T-helper 17 cell (primary cell): ENCODE data around the gene PDE6H. TPM values are rescaled to one million over a fixed set of nuclear protein-coding genes. Genes with fewer than 3 reads are reported as not detected.

ENCODE experiments used
- ATAC-seq: fragments of 150-1000 bp; cut with Tn5 transposase; 2 replicates; pipeline ENCODE4 v1.10.0; 2021; ENCODE audit warnings: mild to moderate bottlenecking, moderate library complexity
- DNase-seq, 3 donors: peaks; one replicate each; pipeline versions ENCODE4 v3.0.0 to v3.0.0-alpha.2; 2020 to 2021
- H3K9me3 ChIP-seq: one replicate; pipeline ENCODE4 v1.7.0; 2013; ENCODE audit warnings: low read length, mild to moderate bottlenecking; ENCODE audit not compliant: control insufficient read depth, poor library complexity, severe bottlenecking
- H3K27ac Mint-ChIP-seq: one replicate; pipeline ENCODE4 v1.8.0; 2022; ENCODE audit warnings: mild to moderate bottlenecking, moderate library complexity, mixed read lengths
- H3K27me3 Mint-ChIP-seq: one replicate; pipeline ENCODE4 v1.8.0; 2022; ENCODE audit warnings: mixed read lengths
- H3K36me3 Mint-ChIP-seq: one replicate; pipeline ENCODE4 v1.8.0; 2022; ENCODE audit warnings: low read depth, mixed read lengths
- H3K4me1 Mint-ChIP-seq: one replicate; pipeline ENCODE4 v1.8.0; 2022; ENCODE audit warnings: mild to moderate bottlenecking, mixed read lengths
- H3K4me3 Mint-ChIP-seq: one replicate; pipeline ENCODE4 v1.8.0; 2022; ENCODE audit warnings: mild to moderate bottlenecking, moderate library complexity, mixed read lengths
- total RNA-seq, 4 donors: library from RNA in 2 of 4; stranded (reverse) in 2 of 4; gene quantifications; one replicate each; pipeline ENCODE4 v1.2.3 and lab custom pipeline; 2022 to 2026

PDE6H gene
- total RNA-seq, 2 donors from 2014 or later, result not detected

GRCh38 chr12:14986449-14986848 lies 13.6 kb downstream of the PDE6H start:
- H3K4me3 Mint-ChIP-seq, result no peak overlapping the region
- H3K9me3 ChIP-seq, result no peaks in the 10 kb centered on the region
- peaks cover 5% of the 10 kb centered on the region for H3K27me3 Mint-ChIP-seq
- H3K4me1 Mint-ChIP-seq, result peaks cover 26% of the 10 kb centered on the region
- H3K27ac Mint-ChIP-seq, result no peak overlapping the region
- H3K36me3 Mint-ChIP-seq, result peaks cover 2% of the 10 kb centered on the region
- no peak for DNase-seq
- ATAC-seq, result no peak

- Mint-ChIP-seq H3K4me1 (peaks cover 21% of the 10 kb centered on the region), H3K27ac (no peak overlapping the region), H3K4me3 (no peak overlapping the region)
Measured at GRCh38 chr12:14988035-14988434, 15.2 kb downstream of the PDE6H start.

GRCh38 chr12:14989790-14990189 lies 16.9 kb downstream of the PDE6H start:
- no peak overlapping the region for H3K4me3 Mint-ChIP-seq
- ATAC-seq, result no peak
- H3K27me3 Mint-ChIP-seq, result peaks cover 5% of the 10 kb centered on the region
- DNase-seq, result no peak
- H3K4me1 Mint-ChIP-seq, result peaks cover 23% of the 10 kb centered on the region
- peaks cover 2% of the 10 kb centered on the region for H3K36me3 Mint-ChIP-seq
- no peak overlapping the region for H3K27ac Mint-ChIP-seq
- no peaks in the 10 kb centered on the region for H3K9me3 ChIP-seq

More at GRCh38 chr12:14988035-14988434, 15.2 kb downstream of the PDE6H start:
- ATAC-seq (no peak), DNase-seq (no peak)
- Mint-ChIP-seq H3K36me3 (peaks cover 2% of the 10 kb centered on the region), H3K27me3 (peaks cover 5% of the 10 kb centered on the region)
- H3K9me3 ChIP-seq, result no peaks in the 10 kb centered on the region

GRCh38 chr12:14991069-14991468 lies 18.2 kb downstream of the PDE6H start:
- Mint-ChIP-seq H3K4me3 (no peak overlapping the region), H3K4me1 (peaks cover 31% of the 10 kb centered on the region), H3K27me3 (no peaks in the 10 kb centered on the region), H3K36me3 (peaks cover 2% of the 10 kb centered on the region), H3K27ac (no peak overlapping the region)
- ATAC-seq (no peak), DNase-seq (no peak)
- H3K9me3 ChIP-seq, result no peaks in the 10 kb centered on the region

GRCh38 chr12:14992673-14993072 lies 19.8 kb downstream of the PDE6H start:
- Mint-ChIP-seq H3K4me1 (peaks cover 27% of the 10 kb centered on the region), H3K27ac (no peak overlapping the region), H3K36me3 (no peaks in the 10 kb centered on the region), H3K4me3 (no peak overlapping the region), H3K27me3 (no peaks in the 10 kb centered on the region)
- no peaks in the 10 kb centered on the region for H3K9me3 ChIP-seq
- ATAC-seq, result no peak
- DNase-seq, result no peak

GRCh38 chr12:14993117-14993516 lies 20.3 kb downstream of the PDE6H start:
- peaks cover 24% of the 10 kb centered on the region for H3K4me1 Mint-ChIP-seq
- no peaks in the 10 kb centered on the region for H3K9me3 ChIP-seq
- no peak overlapping the region for H3K4me3 Mint-ChIP-seq
- ATAC-seq (no peak), DNase-seq (no peak)
- H3K27me3 Mint-ChIP-seq, result peaks cover 2% of the 10 kb centered on the region
- peak overlapping the region; percentile 79 for H3K27ac Mint-ChIP-seq
- H3K36me3 Mint-ChIP-seq, result peaks cover under 1% of the 10 kb centered on the region

- ATAC-seq, result peak; percentile 36
Measured at GRCh38 chr12:14993537-14994266, 20.9 kb downstream of the PDE6H start.

GRCh38 chr12:14994610-14995009 lies 21.8 kb downstream of the PDE6H start:
- H3K27me3 Mint-ChIP-seq, result peaks cover 17% of the 10 kb centered on the region
- peak overlapping the region; percentile 79 for H3K27ac Mint-ChIP-seq
- no peaks in the 10 kb centered on the region for H3K9me3 ChIP-seq
- H3K36me3 Mint-ChIP-seq, result peaks cover 5% of the 10 kb centered on the region
- peaks cover 24% of the 10 kb centered on the region for H3K4me1 Mint-ChIP-seq
- H3K4me3 Mint-ChIP-seq, result peak overlapping the region; percentile 33
- DNase-seq (no peak), ATAC-seq (no peak)

More at GRCh38 chr12:14993537-14994266, 20.9 kb downstream of the PDE6H start:
- Mint-ChIP-seq H3K4me1 (peaks cover 24% of the 10 kb centered on the region), H3K4me3 (no peak overlapping the region), H3K36me3 (peaks cover 2% of the 10 kb centered on the region), H3K27me3 (peaks cover 8% of the 10 kb centered on the region), H3K27ac (peak overlapping the region; percentile 79)
- H3K9me3 ChIP-seq, result no peaks in the 10 kb centered on the region
- no peak for DNase-seq

- H3K4me3 Mint-ChIP-seq, result no peak overlapping the region
- peaks cover 24% of the 10 kb centered on the region for H3K4me1 Mint-ChIP-seq
- ATAC-seq, result peak; percentile 65
- H3K9me3 ChIP-seq, result no peaks in the 10 kb centered on the region
- no peak for DNase-seq
- H3K27ac Mint-ChIP-seq, result peak overlapping the region; percentile 79
- peaks cover 5% of the 10 kb centered on the region for H3K36me3 Mint-ChIP-seq
- H3K27me3 Mint-ChIP-seq, result peaks cover 19% of the 10 kb centered on the region
Measured at GRCh38 chr12:14995583-14996425, 23.0 kb downstream of the PDE6H start.

GRCh38 chr12:14997998-14998397 lies 25.2 kb downstream of the PDE6H start:
- ATAC-seq (no peak), DNase-seq (no peak)
- H3K4me1 Mint-ChIP-seq, result peaks cover 24% of the 10 kb centered on the region
- no peaks in the 10 kb centered on the region for H3K9me3 ChIP-seq
- peaks cover 37% of the 10 kb centered on the region for H3K27me3 Mint-ChIP-seq
- H3K27ac Mint-ChIP-seq, result no peak overlapping the region
- peaks cover 5% of the 10 kb centered on the region for H3K36me3 Mint-ChIP-seq
- no peak overlapping the region for H3K4me3 Mint-ChIP-seq

- Mint-ChIP-seq H3K4me3 (no peak overlapping the region), H3K36me3 (peaks cover 5% of the 10 kb centered on the region), H3K27me3 (peaks cover 48% of the 10 kb centered on the region), H3K4me1 (peaks cover 15% of the 10 kb centered on the region), H3K27ac (no peak overlapping the region)
- ATAC-seq, result no peak
- no peaks in the 10 kb centered on the region for H3K9me3 ChIP-seq
- DNase-seq, result no peak
Measured at GRCh38 chr12:14999021-14999694, 26.3 kb downstream of the PDE6H start.

GRCh38 chr12:14999695-15000365 lies 27.0 kb downstream of the PDE6H start:
- H3K4me3 Mint-ChIP-seq, result no peak overlapping the region
- no peak for DNase-seq
- no peak for ATAC-seq
- H3K27me3 Mint-ChIP-seq, result peaks cover 55% of the 10 kb centered on the region
- peaks cover 5% of the 10 kb centered on the region for H3K36me3 Mint-ChIP-seq
- H3K4me1 Mint-ChIP-seq, result peaks cover 8% of the 10 kb centered on the region
- no peaks in the 10 kb centered on the region for H3K9me3 ChIP-seq
- no peak overlapping the region for H3K27ac Mint-ChIP-seq

- Mint-ChIP-seq H3K4me3 (no peak overlapping the region), H3K27ac (no peak overlapping the region)
- ATAC-seq, result no peak
Measured at GRCh38 chr12:15000575-15000974, 27.7 kb downstream of the PDE6H start.

More at GRCh38 chr12:15000575-15000974, 27.7 kb downstream of the PDE6H start:
- no peak for DNase-seq
- no peaks in the 10 kb centered on the region for H3K9me3 ChIP-seq
- Mint-ChIP-seq H3K27me3 (peaks cover 62% of the 10 kb centered on the region), H3K36me3 (peaks cover 5% of the 10 kb centered on the region), H3K4me1 (peaks cover 2% of the 10 kb centered on the region)
